IMR-90 (cell line): ENCODE data around the gene LRP3.

Experiments
- CEBPB ChIP-seq: IDR thresholded peaks from 2 replicates; pipeline ENCODE4 v1.6.1; 2012; ENCODE audit warnings: low read depth, low read length, improper control_type of control experiment
- FOS ChIP-seq: fragments of 150-350 bp; IDR thresholded peaks from 2 replicates; pipeline ENCODE4 v1.6.1; 2016; ENCODE audit warnings: low read depth, low read length
- MXI1 ChIP-seq: IDR thresholded peaks from 2 replicates; pipeline ENCODE4 v1.6.1; 2012; ENCODE audit warnings: low read depth, mild to moderate bottlenecking, low read length, moderate library complexity, borderline replicate concordance
- POLR2A ChIP-seq: IDR thresholded peaks from 2 replicates; pipeline ENCODE4 v1.6.1; 2012; ENCODE audit warnings: mild to moderate bottlenecking, low read depth, low read length
- RAD21 ChIP-seq: IDR thresholded peaks from 2 replicates; pipeline ENCODE4 v1.6.1; 2012; ENCODE audit warnings: low read length, improper control_type of control experiment
- TF ChIP-seq, protein P1 (sequence below): conservative IDR thresholded peaks from 2 replicates; pipeline ENCODE4 v1.5.1; 2012; ENCODE audit warnings: mild to moderate bottlenecking, low read depth, low read length, improper control_type of control experiment
- TF ChIP-seq, protein P2 (sequence below): fragments of 150-350 bp; IDR thresholded peaks from 2 replicates; pipeline ENCODE4 v1.6.1; 2017; ENCODE audit warnings: mild to moderate bottlenecking, antibody characterized with exemption, low read length, low read depth

DNA sequence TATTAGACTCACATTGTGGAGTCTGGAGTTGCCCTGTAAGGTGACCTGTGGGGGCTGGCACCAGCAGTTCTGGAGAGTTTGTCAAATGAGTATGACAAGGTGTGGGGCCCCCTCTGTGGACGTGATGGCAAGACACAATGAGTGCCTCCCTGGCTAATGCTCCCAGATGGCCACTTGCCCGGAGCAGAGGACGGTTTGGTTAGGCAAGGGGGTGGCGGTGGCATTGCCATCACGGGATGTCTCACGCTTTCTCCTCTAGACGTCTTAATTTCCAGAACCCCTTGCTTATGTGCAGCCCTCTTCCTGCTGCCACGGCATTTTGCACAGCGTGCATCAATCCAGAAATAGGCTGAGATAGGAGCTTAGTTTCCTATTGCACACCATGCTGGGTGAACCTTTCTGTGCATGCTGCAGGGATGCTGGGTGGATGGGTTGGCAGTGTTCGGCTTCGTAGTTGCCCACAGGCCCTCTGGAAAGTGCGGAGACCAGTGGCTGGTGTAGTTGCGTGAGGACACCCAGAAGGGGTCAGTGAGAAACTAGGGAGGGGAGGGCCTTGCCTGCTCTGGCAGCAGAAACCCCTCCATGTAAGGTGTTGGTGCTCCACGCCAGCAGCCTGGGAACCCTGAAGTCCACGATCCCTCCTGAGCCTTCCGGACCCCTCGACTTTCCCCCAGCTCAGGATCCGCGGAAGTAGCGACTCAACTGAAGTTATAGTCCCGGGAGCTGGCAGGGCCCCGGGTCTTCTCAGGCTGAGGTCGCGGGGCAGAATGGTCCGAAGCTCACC lies 18.1 kb upstream of the LRP3 start:
- TF ChIP-seq FOS (no peak), POLR2A (no peak), RAD21 (no peak), MXI1 (no peak), CEBPB (no peak)
- TF ChIP-seq, protein P1, sequence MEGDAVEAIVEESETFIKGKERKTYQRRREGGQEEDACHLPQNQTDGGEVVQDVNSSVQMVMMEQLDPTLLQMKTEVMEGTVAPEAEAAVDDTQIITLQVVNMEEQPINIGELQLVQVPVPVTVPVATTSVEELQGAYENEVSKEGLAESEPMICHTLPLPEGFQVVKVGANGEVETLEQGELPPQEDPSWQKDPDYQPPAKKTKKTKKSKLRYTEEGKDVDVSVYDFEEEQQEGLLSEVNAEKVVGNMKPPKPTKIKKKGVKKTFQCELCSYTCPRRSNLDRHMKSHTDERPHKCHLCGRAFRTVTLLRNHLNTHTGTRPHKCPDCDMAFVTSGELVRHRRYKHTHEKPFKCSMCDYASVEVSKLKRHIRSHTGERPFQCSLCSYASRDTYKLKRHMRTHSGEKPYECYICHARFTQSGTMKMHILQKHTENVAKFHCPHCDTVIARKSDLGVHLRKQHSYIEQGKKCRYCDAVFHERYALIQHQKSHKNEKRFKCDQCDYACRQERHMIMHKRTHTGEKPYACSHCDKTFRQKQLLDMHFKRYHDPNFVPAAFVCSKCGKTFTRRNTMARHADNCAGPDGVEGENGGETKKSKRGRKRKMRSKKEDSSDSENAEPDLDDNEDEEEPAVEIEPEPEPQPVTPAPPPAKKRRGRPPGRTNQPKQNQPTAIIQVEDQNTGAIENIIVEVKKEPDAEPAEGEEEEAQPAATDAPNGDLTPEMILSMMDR: no peak
- TF ChIP-seq, protein P2, sequence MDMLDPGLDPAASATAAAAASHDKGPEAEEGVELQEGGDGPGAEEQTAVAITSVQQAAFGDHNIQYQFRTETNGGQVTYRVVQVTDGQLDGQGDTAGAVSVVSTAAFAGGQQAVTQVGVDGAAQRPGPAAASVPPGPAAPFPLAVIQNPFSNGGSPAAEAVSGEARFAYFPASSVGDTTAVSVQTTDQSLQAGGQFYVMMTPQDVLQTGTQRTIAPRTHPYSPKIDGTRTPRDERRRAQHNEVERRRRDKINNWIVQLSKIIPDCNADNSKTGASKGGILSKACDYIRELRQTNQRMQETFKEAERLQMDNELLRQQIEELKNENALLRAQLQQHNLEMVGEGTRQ: no peak
